ENCODE measurements around the gene HRH1.

DNA sequence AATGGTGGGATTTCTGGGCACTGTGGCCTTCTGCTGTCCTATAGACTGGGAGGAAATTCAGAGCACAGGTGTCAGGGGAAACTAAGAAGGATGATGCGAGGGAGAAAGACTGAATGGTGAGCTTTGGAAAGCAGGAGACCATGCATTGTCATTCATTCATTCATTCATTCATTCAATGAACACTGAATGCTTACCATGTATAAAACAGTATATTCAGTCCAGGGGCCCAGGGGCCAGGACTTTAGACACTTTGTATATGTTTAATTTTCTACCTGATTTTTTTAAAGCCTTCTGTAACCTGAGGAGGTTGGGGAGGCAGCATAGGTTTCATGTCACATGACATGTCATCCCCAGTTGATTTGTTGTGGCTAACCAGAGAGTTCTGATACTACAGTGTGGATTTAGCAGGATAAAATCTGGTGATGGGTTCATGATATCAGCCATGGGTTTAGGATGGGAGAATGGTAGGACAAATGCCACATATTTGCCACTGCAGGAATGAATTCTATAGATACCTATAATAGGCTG lies 60.2 kb downstream of the HRH1 start:
- TF ChIP-seq, protein P1, sequence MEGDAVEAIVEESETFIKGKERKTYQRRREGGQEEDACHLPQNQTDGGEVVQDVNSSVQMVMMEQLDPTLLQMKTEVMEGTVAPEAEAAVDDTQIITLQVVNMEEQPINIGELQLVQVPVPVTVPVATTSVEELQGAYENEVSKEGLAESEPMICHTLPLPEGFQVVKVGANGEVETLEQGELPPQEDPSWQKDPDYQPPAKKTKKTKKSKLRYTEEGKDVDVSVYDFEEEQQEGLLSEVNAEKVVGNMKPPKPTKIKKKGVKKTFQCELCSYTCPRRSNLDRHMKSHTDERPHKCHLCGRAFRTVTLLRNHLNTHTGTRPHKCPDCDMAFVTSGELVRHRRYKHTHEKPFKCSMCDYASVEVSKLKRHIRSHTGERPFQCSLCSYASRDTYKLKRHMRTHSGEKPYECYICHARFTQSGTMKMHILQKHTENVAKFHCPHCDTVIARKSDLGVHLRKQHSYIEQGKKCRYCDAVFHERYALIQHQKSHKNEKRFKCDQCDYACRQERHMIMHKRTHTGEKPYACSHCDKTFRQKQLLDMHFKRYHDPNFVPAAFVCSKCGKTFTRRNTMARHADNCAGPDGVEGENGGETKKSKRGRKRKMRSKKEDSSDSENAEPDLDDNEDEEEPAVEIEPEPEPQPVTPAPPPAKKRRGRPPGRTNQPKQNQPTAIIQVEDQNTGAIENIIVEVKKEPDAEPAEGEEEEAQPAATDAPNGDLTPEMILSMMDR (conservative IDR thresholded peaks at IDR 0.05; ENCODE audit: low read depth in 2 of 2) = no peak
- TF ChIP-seq POLR2AphosphoS5 (IDR thresholded peaks at IDR 0.05; ENCODE audit: low read depth) (no peak), EZH2 (IDR thresholded peaks at IDR 0.05; ENCODE audit: low read depth, unreplicated experiment) (no peak), EZH2phosphoT487 (IDR thresholded peaks at IDR 0.05; ENCODE audit: unreplicated experiment) (no peak), JUNB (IDR thresholded peaks at IDR 0.05; ENCODE audit: unreplicated experiment) (no peak), CREB1 (CRISPR knock-in tag; IDR thresholded peaks at IDR 0.05; ENCODE audit: low read depth) (no peak), ZNF331 (CRISPR knock-in tag; IDR thresholded peaks at IDR 0.05; ENCODE audit: low read depth) (no peak), NANOG (IDR thresholded peaks at IDR 0.05; ENCODE audit: borderline replicate concordance) (no peak), STAT1 (IDR thresholded peaks at IDR 0.05; ENCODE audit: unreplicated experiment) (no peak), ZNF114 (CRISPR knock-in tag; IDR thresholded peaks at IDR 0.05) (no peak)
- TF ChIP-seq, protein P2, sequence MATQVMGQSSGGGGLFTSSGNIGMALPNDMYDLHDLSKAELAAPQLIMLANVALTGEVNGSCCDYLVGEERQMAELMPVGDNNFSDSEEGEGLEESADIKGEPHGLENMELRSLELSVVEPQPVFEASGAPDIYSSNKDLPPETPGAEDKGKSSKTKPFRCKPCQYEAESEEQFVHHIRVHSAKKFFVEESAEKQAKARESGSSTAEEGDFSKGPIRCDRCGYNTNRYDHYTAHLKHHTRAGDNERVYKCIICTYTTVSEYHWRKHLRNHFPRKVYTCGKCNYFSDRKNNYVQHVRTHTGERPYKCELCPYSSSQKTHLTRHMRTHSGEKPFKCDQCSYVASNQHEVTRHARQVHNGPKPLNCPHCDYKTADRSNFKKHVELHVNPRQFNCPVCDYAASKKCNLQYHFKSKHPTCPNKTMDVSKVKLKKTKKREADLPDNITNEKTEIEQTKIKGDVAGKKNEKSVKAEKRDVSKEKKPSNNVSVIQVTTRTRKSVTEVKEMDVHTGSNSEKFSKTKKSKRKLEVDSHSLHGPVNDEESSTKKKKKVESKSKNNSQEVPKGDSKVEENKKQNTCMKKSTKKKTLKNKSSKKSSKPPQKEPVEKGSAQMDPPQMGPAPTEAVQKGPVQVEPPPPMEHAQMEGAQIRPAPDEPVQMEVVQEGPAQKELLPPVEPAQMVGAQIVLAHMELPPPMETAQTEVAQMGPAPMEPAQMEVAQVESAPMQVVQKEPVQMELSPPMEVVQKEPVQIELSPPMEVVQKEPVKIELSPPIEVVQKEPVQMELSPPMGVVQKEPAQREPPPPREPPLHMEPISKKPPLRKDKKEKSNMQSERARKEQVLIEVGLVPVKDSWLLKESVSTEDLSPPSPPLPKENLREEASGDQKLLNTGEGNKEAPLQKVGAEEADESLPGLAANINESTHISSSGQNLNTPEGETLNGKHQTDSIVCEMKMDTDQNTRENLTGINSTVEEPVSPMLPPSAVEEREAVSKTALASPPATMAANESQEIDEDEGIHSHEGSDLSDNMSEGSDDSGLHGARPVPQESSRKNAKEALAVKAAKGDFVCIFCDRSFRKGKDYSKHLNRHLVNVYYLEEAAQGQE (IDR thresholded peaks at IDR 0.05; ENCODE audit: unreplicated experiment) = no peak
- TF ChIP-seq, protein P3, sequence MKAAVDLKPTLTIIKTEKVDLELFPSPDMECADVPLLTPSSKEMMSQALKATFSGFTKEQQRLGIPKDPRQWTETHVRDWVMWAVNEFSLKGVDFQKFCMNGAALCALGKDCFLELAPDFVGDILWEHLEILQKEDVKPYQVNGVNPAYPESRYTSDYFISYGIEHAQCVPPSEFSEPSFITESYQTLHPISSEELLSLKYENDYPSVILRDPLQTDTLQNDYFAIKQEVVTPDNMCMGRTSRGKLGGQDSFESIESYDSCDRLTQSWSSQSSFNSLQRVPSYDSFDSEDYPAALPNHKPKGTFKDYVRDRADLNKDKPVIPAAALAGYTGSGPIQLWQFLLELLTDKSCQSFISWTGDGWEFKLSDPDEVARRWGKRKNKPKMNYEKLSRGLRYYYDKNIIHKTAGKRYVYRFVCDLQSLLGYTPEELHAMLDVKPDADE (IDR thresholded peaks at IDR 0.05) = no peak
- TF ChIP-seq, protein P4, sequence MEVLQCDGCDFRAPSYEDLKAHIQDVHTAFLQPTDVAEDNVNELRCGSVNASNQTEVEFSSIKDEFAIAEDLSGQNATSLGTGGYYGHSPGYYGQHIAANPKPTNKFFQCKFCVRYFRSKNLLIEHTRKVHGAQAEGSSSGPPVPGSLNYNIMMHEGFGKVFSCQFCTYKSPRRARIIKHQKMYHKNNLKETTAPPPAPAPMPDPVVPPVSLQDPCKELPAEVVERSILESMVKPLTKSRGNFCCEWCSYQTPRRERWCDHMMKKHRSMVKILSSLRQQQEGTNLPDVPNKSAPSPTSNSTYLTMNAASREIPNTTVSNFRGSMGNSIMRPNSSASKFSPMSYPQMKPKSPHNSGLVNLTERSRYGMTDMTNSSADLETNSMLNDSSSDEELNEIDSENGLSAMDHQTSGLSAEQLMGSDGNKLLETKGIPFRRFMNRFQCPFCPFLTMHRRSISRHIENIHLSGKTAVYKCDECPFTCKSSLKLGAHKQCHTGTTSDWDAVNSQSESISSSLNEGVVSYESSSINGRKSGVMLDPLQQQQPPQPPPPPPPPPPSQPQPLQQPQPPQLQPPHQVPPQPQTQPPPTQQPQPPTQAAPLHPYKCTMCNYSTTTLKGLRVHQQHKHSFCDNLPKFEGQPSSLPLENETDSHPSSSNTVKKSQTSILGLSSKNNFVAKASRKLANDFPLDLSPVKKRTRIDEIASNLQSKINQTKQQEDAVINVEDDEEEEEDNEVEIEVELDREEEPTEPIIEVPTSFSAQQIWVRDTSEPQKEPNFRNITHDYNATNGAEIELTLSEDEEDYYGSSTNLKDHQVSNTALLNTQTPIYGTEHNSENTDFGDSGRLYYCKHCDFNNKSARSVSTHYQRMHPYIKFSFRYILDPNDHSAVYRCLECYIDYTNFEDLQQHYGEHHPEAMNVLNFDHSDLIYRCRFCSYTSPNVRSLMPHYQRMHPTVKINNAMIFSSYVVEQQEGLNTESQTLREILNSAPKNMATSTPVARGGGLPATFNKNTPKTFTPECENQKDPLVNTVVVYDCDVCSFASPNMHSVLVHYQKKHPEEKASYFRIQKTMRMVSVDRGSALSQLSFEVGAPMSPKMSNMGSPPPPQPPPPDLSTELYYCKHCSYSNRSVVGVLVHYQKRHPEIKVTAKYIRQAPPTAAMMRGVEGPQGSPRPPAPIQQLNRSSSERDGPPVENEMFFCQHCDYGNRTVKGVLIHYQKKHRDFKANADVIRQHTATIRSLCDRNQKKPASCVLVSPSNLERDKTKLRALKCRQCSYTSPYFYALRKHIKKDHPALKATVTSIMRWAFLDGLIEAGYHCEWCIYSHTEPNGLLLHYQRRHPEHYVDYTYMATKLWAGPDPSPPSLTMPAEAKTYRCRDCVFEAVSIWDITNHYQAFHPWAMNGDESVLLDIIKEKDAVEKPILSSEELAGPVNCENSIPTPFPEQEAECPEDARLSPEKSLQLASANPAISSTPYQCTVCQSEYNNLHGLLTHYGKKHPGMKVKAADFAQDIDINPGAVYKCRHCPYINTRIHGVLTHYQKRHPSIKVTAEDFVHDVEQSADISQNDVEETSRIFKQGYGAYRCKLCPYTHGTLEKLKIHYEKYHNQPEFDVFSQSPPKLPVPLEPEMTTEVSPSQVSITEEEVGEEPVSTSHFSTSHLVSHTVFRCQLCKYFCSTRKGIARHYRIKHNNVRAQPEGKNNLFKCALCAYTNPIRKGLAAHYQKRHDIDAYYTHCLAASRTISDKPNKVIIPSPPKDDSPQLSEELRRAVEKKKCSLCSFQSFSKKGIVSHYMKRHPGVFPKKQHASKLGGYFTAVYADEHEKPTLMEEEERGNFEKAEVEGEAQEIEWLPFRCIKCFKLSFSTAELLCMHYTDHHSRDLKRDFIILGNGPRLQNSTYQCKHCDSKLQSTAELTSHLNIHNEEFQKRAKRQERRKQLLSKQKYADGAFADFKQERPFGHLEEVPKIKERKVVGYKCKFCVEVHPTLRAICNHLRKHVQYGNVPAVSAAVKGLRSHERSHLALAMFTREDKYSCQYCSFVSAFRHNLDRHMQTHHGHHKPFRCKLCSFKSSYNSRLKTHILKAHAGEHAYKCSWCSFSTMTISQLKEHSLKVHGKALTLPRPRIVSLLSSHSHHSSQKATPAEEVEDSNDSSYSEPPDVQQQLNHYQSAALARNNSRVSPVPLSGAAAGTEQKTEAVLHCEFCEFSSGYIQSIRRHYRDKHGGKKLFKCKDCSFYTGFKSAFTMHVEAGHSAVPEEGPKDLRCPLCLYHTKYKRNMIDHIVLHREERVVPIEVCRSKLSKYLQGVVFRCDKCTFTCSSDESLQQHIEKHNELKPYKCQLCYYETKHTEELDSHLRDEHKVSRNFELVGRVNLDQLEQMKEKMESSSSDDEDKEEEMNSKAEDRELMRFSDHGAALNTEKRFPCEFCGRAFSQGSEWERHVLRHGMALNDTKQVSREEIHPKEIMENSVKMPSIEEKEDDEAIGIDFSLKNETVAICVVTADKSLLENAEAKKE (CRISPR knock-in tag; IDR thresholded peaks at IDR 0.05) = no peak
